ENCODE data around the gene STK33.

The STK33 gene

DNA sequence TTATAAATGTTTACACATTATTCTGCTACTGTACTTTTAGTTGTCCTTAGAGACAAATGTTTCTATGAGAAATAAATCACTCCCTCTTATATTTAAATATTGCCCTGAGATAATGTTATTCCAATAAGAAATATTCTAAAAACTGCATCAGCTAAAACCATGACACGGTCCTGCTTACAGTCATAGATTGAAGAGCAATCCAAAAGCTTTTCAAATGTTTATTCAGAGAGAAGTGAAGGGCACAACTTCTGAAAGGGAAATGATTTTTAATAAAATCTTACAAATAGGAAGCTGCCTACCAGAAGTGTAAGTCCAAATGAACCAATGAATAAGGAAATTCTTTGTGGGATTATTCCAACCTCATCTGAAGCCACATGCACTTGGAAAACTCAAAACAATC lies 49.2 kb downstream of the STK33 start:
- no peak for TF ChIP-seq SUZ12 (IDR thresholded peaks at IDR 0.05; ENCODE audit: extremely low read depth, insufficient read depth, insufficient read length)
- no peak for TF ChIP-seq ZNF274 (IDR thresholded peaks at IDR 0.05; ENCODE audit: low read depth, low read length)
- no peak for TF ChIP-seq YY1 (IDR thresholded peaks at IDR 0.05; ENCODE audit: insufficient read depth, insufficient read length)
- no peak for DNase-seq (ENCODE audit: low read depth, low spot score)
- H3K9ac ChIP-seq (ENCODE audit: insufficient read length, low read depth), result no peak overlapping the region
- H3K4me1 ChIP-seq (ENCODE audit: insufficient read depth, insufficient read length), result no peaks in the 10 kb centered on the region
- no peak overlapping the region for H3K4me3 ChIP-seq (ENCODE audit: insufficient read length, low read depth)
- no peaks in the 10 kb centered on the region for H3K36me3 ChIP-seq (ENCODE audit: insufficient read depth, insufficient read length, low read length)
- H3K9me3 ChIP-seq (ENCODE audit: insufficient read depth, low read length), result no peaks in the 10 kb centered on the region
- H3K27me3 ChIP-seq (ENCODE audit: insufficient read depth, insufficient read length), result no peaks in the 10 kb centered on the region

DNA sequence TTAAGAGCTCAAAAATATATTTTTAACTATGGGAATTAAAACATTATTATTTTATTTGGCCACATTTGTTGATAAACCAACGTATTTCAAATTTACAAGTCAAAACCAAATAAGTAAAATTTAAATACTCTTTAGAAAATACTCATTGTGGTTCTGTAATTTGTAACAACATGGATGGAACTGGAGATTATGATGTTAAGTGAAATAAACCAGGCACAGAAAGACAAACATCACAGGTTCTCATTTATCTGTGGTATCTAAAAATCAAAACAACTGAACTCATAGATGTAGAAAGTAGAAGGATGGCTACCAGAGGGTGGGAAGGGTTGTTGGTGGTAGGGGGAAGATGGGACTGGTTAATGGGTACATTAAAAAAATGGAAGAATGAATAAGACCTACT lies 50.8 kb downstream of the STK33 start:
- Histone ChIP-seq H3K4me1 (ENCODE audit: insufficient read depth, insufficient read length) (no peaks in the 10 kb centered on the region), H3K27me3 (ENCODE audit: insufficient read depth, insufficient read length) (no peaks in the 10 kb centered on the region), H3K9ac (ENCODE audit: insufficient read length, low read depth) (no peak overlapping the region), H3K36me3 (ENCODE audit: insufficient read depth, insufficient read length, low read length) (no peaks in the 10 kb centered on the region), H3K9me3 (ENCODE audit: insufficient read depth, low read length) (no peaks in the 10 kb centered on the region), H3K4me3 (ENCODE audit: insufficient read length, low read depth) (no peak overlapping the region)
- TF ChIP-seq SUZ12 (IDR thresholded peaks at IDR 0.05; ENCODE audit: extremely low read depth, insufficient read depth, insufficient read length), result no peak
- TF ChIP-seq YY1 (IDR thresholded peaks at IDR 0.05; ENCODE audit: insufficient read depth, insufficient read length), result no peak
- TF ChIP-seq ZNF274 (IDR thresholded peaks at IDR 0.05; ENCODE audit: low read depth, low read length), result no peak
- no peak for DNase-seq (ENCODE audit: low read depth, low spot score)

DNA sequence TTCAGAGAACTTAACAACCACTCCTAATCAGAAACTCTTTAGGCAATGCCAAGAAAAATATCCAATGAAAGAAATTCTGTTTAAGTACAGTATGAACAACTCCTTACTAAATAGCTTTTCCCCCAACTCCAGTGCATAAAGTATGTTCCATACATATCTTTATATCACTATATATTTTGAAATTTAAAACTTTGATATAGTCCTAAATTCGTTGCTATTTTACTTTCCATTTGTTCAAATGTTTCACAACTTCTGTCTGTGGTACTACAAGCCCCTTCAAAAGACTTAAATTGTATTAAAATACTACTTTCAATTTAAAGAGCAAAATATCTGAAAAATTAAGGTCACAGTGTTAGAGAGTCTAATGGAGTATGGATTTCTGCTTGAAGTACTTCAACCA lies 52.6 kb downstream of the STK33 start:
- no peak for DNase-seq (ENCODE audit: low read depth, low spot score)
- TF ChIP-seq SUZ12 (IDR thresholded peaks at IDR 0.05; ENCODE audit: extremely low read depth, insufficient read depth, insufficient read length) (no peak), YY1 (IDR thresholded peaks at IDR 0.05; ENCODE audit: insufficient read depth, insufficient read length) (no peak), ZNF274 (IDR thresholded peaks at IDR 0.05; ENCODE audit: low read depth, low read length) (no peak)
- H3K4me3 ChIP-seq (ENCODE audit: insufficient read length, low read depth), result no peak overlapping the region
- H3K9ac ChIP-seq (ENCODE audit: insufficient read length, low read depth), result no peak overlapping the region
- no peaks in the 10 kb centered on the region for H3K36me3 ChIP-seq (ENCODE audit: insufficient read depth, insufficient read length, low read length)
- no peaks in the 10 kb centered on the region for H3K9me3 ChIP-seq (ENCODE audit: insufficient read depth, low read length)
- no peaks in the 10 kb centered on the region for H3K27me3 ChIP-seq (ENCODE audit: insufficient read depth, insufficient read length)
- no peaks in the 10 kb centered on the region for H3K4me1 ChIP-seq (ENCODE audit: insufficient read depth, insufficient read length)

DNA sequence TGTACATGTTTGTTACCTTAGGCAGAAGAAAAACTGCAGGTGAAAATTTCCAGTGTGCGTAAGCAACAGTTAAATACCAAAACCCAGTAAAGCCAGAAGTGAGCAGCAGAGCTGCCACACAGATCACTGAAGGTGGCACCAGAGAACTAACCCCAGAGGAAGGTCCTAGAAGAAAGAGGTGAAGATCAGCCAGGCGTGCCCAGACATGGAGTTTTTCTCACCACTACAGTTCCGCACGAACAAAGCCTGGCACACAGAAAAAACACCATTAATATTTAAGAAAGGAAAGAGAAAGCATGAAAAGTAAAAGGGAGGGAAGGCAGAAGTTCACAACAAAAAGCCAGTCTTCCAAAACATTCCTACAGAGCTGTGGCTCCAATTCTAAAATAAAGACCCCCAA lies 60.7 kb downstream of the STK33 start:
- TF ChIP-seq YY1 (IDR thresholded peaks at IDR 0.05; ENCODE audit: insufficient read depth, insufficient read length), result no peak
- TF ChIP-seq ZNF274 (IDR thresholded peaks at IDR 0.05; ENCODE audit: low read depth, low read length), result no peak
- TF ChIP-seq SUZ12 (IDR thresholded peaks at IDR 0.05; ENCODE audit: extremely low read depth, insufficient read depth, insufficient read length), result no peak
- Histone ChIP-seq H3K27me3 (ENCODE audit: insufficient read depth, insufficient read length) (no peaks in the 10 kb centered on the region), H3K9me3 (ENCODE audit: insufficient read depth, low read length) (no peaks in the 10 kb centered on the region), H3K4me1 (ENCODE audit: insufficient read depth, insufficient read length) (no peaks in the 10 kb centered on the region), H3K9ac (ENCODE audit: insufficient read length, low read depth) (no peak overlapping the region), H3K36me3 (ENCODE audit: insufficient read depth, insufficient read length, low read length) (no peaks in the 10 kb centered on the region), H3K4me3 (ENCODE audit: insufficient read length, low read depth) (no peak overlapping the region)
- DNase-seq (ENCODE audit: low read depth, low spot score), result no peak

DNA sequence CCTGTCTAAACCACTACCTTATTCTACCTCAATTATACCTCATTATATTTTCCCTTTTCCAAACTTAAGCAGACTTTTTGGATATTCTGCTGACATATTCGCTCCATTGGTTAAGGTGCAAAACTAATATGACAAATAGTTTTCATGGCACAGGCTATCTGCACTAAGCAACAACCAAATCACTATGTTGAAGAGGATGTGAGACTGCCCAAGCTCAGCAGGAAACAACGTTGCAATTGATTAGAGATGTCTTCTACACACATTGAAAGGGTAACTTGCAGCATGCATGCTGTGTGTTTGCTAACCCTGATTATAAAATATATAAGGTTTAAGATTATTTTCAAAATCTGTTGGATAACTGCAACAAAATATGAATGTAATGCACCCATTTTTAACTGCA lies 61.6 kb downstream of the STK33 start:
- Histone ChIP-seq H3K27me3 (ENCODE audit: insufficient read depth, insufficient read length) (no peaks in the 10 kb centered on the region), H3K9ac (ENCODE audit: insufficient read length, low read depth) (no peak overlapping the region), H3K36me3 (ENCODE audit: insufficient read depth, insufficient read length, low read length) (no peaks in the 10 kb centered on the region), H3K4me3 (ENCODE audit: insufficient read length, low read depth) (no peak overlapping the region), H3K4me1 (ENCODE audit: insufficient read depth, insufficient read length) (no peaks in the 10 kb centered on the region), H3K9me3 (ENCODE audit: insufficient read depth, low read length) (no peaks in the 10 kb centered on the region)
- no peak for DNase-seq (ENCODE audit: low read depth, low spot score)
- TF ChIP-seq ZNF274 (IDR thresholded peaks at IDR 0.05; ENCODE audit: low read depth, low read length) (no peak), YY1 (IDR thresholded peaks at IDR 0.05; ENCODE audit: insufficient read depth, insufficient read length) (no peak), SUZ12 (IDR thresholded peaks at IDR 0.05; ENCODE audit: extremely low read depth, insufficient read depth, insufficient read length) (no peak)

DNA sequence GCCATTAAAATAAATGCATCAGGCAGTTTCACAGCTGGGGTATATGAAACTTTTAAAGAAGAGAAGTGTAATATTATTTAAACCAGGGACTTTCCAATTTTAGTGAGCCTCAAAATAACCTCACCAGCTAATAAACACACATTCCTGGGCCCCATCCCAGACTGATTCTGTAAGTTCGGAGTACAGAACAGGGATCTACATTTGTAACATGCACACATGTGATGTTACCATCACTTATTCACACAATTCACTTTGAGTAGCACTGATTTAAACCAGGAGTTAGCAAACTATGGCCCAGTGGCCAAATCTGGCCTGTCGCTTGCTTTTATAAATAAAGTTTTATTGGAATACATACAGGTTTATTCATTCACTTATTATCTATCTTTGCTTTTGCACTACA lies 62.0 kb downstream of the STK33 start:
- no peak for DNase-seq (ENCODE audit: low read depth, low spot score)
- no peaks in the 10 kb centered on the region for H3K9me3 ChIP-seq (ENCODE audit: insufficient read depth, low read length)
- TF ChIP-seq YY1 (IDR thresholded peaks at IDR 0.05; ENCODE audit: insufficient read depth, insufficient read length) (no peak), ZNF274 (IDR thresholded peaks at IDR 0.05; ENCODE audit: low read depth, low read length) (no peak), SUZ12 (IDR thresholded peaks at IDR 0.05; ENCODE audit: extremely low read depth, insufficient read depth, insufficient read length) (no peak)

DNA sequence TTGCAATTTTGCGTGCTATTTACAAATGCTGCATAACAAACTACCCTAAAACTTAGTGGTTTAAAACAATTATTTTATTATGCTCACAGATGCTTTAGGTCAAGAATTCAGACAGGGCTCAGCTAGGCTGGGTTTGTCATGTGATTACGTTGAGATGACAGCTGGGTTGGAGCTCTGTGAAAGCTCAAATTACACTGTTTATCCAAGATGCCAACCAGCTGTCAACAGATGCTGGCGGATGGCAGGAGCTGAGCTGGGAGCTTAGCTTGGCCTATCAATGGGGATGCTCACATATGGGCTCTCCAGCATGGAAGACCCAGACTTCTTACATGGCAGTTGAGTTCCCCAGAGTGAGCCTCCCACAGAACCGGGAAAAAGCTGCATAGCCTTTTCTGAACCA lies 62.7 kb downstream of the STK33 start:
- Histone ChIP-seq H3K36me3 (ENCODE audit: insufficient read depth, insufficient read length, low read length) (no peaks in the 10 kb centered on the region), H3K9ac (ENCODE audit: insufficient read length, low read depth) (no peak overlapping the region), H3K27me3 (ENCODE audit: insufficient read depth, insufficient read length) (no peaks in the 10 kb centered on the region), H3K9me3 (ENCODE audit: insufficient read depth, low read length) (no peaks in the 10 kb centered on the region), H3K4me3 (ENCODE audit: insufficient read length, low read depth) (no peak overlapping the region), H3K4me1 (ENCODE audit: insufficient read depth, insufficient read length) (no peaks in the 10 kb centered on the region)
- DNase-seq (ENCODE audit: low read depth, low spot score), result no peak
- TF ChIP-seq SUZ12 (IDR thresholded peaks at IDR 0.05; ENCODE audit: extremely low read depth, insufficient read depth, insufficient read length), result no peak
- no peak for TF ChIP-seq YY1 (IDR thresholded peaks at IDR 0.05; ENCODE audit: insufficient read depth, insufficient read length)
- TF ChIP-seq ZNF274 (IDR thresholded peaks at IDR 0.05; ENCODE audit: low read depth, low read length), result no peak

More for the DNA sequence above, 62.0 kb downstream of the STK33 start:
- Histone ChIP-seq H3K36me3 (ENCODE audit: insufficient read depth, insufficient read length, low read length) (no peaks in the 10 kb centered on the region), H3K9ac (ENCODE audit: insufficient read length, low read depth) (no peak overlapping the region), H3K4me1 (ENCODE audit: insufficient read depth, insufficient read length) (no peaks in the 10 kb centered on the region), H3K4me3 (ENCODE audit: insufficient read length, low read depth) (no peak overlapping the region), H3K27me3 (ENCODE audit: insufficient read depth, insufficient read length) (no peaks in the 10 kb centered on the region)

DNA sequence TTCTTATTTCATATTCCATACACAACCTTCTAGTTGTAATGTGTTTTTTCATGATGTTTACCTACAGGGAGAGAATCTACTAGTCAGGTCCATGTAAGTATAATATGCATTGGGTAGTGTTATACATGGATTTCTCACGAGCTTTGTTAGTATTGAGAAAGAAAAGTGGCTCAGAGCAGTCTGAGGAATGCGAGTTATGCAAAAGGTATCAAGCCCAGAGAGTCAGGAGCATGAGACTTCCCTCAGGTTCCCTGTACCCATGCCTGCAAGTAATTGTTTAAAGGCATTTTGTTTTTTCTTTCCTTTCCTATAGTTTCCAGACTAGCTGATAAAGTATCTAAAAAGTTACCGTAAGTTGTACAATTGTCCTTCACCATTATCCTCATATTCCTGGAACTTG lies 66.1 kb downstream of the STK33 start:
- DNase-seq (ENCODE audit: low read depth, low spot score), result no peak
- H3K4me3 ChIP-seq (ENCODE audit: insufficient read length, low read depth), result no peak overlapping the region
- TF ChIP-seq ZNF274 (IDR thresholded peaks at IDR 0.05; ENCODE audit: low read depth, low read length) (no peak), SUZ12 (IDR thresholded peaks at IDR 0.05; ENCODE audit: extremely low read depth, insufficient read depth, insufficient read length) (no peak), YY1 (IDR thresholded peaks at IDR 0.05; ENCODE audit: insufficient read depth, insufficient read length) (no peak)

More for the DNA sequence above, 66.1 kb downstream of the STK33 start:
- no peak overlapping the region for H3K9ac ChIP-seq (ENCODE audit: insufficient read length, low read depth)
- H3K9me3 ChIP-seq (ENCODE audit: insufficient read depth, low read length), result no peaks in the 10 kb centered on the region; the same call in 1 of the 2 replicates
- H3K4me1 ChIP-seq (ENCODE audit: insufficient read depth, insufficient read length), result no peaks in the 10 kb centered on the region
- no peaks in the 10 kb centered on the region for H3K27me3 ChIP-seq (ENCODE audit: insufficient read depth, insufficient read length)
- H3K36me3 ChIP-seq (ENCODE audit: insufficient read depth, insufficient read length, low read length), result no peaks in the 10 kb centered on the region

Measured in NT2/D1 (cell line).